Activated CD4-positive, alpha-beta T cell treated with anti-CD3 and anti-CD28 coated beads, Interleukin-10, Interleukin-2, amounts not matched to agents 100 ng/mL and 50 ng/mL, durations not matched to agents 16 hours and 8 hours (primary cell): ENCODE measurements around the gene MLYCD.

Experiments
- DNase-seq: peaks from one replicate; pipeline ENCODE4 v3.0.0-alpha.2; 2020

MLYCD gene

GRCh38 chr16:83898463-83899271 is at the start of gene MLYCD:
Gene MLYCD, plus strand, starts transcription at chr16:83899115. Its CDS starts 30 bp downstream, at chr16:83899145.
- peak; percentile 78 for DNase-seq

GRCh38 chr16:83849421-83849820 is 49.5 kb upstream of the MLYCD start:
- DNase-seq, result no peak

GRCh38 chr16:83850947-83851346 is 48.0 kb upstream of the MLYCD start:
- no peak for DNase-seq

DNA sequence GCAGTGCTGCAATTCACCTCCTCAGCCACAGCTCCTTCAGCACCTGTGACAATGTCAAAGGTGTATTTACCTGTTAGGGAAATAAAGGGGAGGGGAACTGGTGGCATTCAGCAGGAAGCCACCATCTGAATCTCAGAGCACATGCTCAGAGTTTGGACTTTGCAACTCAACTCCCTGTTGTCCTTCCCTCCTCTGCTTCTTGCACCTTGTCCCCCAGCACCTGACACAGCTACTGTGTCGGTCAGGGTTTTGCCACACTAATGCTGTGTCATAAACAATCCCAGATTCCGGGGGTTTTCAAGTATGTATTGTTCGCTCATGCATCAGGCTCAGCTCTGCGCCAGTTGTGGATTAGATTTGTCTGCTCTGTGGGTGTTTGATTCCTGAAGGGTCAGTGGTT is 47.4 kb upstream of the MLYCD start:
- no peak for DNase-seq

GRCh38 chr16:83852774-83853173 is 46.1 kb upstream of the MLYCD start:
- no peak for DNase-seq

DNA sequence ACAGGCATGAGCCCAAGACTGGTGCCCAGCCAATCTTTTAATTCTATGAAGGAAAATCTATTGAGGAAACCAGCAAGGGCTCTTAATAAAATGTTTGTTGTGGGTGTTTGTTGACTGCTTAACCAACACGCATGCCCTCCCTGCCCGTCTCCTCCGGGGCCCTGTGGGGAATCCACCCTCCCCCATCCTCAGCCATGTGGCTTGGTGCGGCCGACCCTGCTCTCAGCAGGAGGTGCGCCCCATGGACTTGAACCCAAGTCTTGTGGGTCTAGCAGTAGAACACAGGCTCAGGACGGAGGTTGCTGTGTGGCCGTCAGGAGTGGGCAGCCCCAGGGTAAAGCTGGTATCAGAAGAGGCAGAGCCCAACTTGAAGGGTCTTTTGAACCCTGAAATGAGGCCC is 45.1 kb upstream of the MLYCD start:
- no peak for DNase-seq

DNA sequence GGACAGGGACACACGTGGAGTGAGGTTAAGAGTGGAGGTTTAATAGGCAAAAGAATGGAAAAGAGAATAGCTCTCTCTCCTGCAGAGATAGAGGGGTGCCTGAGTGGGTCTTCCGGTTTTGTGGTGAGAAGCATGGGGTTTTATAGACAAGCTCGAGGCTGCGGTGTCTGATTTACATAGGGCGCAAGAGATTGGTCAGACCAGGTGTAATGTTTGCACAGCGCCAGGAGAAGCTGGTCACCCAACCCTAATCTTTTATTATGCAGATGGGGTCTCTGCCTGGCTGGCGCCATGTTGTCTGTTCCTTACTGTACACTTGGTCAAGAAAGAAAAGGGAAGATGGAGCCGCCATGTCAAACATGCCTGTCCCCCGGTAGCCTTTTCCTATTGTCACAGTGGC is 44.5 kb upstream of the MLYCD start:
- DNase-seq, result no peak

DNA sequence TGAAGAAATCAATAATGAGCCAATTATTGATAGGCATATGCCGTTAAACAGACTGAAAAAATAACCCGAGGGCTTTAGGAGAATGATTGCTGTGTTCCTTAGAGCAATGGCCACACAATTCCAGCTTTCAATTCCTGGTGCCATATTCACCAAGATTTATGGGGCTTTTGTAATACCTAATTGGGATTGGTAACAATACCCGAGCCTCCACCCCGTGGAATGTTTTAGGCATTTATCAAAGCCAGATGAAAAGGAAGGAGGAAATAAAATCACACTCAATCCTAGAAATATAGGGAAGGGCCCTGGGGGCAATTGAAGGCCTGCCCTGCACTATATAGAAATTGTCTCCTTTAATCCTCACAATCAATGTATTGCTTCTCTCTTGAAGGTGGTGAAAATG is 42.1 kb upstream of the MLYCD start:
- DNase-seq, result no peak

- no peak for DNase-seq
These were observed 39.6 kb upstream of the MLYCD start for GRCh38 chr16:83859265-83859664.

GRCh38 chr16:83862661-83863060 is 36.3 kb upstream of the MLYCD start:
- no peak for DNase-seq

DNA sequence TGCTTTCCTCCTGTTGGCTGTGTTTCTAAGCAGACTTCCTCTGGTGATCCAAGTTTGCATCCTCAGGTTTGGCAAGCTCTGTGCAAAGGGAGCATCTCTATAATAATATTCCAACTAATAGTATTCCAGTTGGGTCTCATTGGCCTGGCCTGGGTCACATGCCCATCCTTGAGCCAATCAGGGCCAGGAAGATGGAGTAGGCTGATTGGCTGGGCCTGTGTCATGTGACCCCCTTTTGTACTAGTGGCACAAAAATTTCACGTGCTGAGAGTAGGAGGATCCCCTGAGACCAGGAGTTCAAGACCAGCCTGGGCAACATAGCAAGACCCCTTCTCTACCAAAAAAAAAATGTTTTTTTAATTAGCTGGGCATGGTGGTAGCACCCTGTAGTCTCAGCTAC is 35.2 kb upstream of the MLYCD start:
- no peak for DNase-seq

DNA sequence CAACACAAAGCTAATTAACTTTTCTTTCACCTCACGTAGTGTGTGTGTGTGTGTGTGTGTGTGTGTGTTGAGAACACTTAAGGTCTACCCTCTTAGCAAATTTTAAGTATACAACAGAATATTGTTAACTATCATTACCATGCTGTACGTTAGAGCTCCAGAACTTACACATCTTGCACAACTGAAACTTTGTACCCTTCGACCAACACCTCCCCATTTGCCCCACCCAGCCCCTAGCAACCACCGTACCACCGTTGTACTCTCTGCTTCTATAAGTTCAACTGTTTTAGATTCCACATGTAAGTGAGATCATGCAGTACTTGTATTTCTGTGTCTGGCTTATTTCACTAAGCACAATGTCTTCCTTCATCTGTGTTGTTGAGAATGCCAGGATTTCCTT is 28.1 kb upstream of the MLYCD start:
- no peak for DNase-seq

- no peak for DNase-seq
These were observed 20.1 kb upstream of the MLYCD start for GRCh38 chr16:83878838-83879237.

- DNase-seq, result no peak
These were observed 16.6 kb upstream of the MLYCD start for GRCh38 chr16:83882163-83882885.

DNA sequence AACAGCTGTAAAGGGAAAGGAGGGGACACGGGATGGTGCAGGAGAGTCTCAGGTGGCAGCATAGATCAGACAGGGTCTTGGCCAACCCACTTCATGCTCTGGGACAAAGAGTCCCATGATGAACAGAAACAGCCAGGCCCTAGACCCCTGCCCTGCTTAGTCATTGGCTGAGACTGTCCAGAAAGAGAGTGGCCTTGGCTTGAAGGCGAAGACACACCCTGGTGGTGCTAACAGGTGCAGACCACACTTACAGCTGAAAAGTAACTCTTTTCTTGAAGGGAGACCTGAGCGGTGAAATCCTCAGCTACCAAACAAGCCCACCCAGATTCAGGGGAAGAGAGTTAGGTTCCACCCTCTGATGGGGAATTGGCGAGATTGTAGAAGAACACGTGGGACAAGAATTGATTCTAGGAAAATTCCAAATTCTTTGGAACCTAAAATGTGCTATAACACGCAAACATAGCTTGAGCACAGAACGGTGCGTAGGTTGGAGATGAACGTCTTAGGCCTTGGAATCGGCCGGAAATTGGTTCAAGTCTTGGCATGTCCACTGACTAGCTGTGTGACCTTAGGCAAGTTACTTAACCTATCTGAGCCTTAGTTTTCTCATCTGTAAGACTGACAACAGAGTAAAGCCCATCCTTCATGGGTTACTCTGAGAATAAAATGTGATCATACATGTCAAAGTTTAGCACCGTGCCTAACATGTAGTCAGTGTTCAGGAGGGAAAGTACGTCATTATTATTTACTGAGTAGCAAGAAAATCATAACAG is 12.5 kb upstream of the MLYCD start:
- DNase-seq, result no peak

- DNase-seq, result no peak
These were observed 11.8 kb upstream of the MLYCD start for GRCh38 chr16:83887080-83887479.

DNA sequence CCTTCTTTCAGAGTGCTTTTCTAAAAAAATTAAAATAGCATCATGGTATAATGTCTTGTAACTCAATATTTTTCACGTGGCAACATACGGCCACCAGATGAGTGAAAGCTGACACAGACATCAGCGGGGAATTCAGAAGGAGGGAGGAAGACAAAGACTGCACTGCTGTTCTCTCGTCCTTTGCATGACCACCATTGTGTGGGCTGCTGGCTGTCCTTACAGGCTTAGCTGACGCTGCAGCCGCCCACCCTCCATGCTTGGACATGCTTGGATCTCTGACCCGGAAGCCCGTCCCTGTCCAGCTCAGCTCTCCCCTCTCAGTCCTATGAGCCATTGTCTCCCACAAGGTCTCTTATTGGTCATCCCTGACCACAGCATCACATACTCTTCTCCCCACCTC is 11.4 kb upstream of the MLYCD start:
- no peak for DNase-seq

DNA sequence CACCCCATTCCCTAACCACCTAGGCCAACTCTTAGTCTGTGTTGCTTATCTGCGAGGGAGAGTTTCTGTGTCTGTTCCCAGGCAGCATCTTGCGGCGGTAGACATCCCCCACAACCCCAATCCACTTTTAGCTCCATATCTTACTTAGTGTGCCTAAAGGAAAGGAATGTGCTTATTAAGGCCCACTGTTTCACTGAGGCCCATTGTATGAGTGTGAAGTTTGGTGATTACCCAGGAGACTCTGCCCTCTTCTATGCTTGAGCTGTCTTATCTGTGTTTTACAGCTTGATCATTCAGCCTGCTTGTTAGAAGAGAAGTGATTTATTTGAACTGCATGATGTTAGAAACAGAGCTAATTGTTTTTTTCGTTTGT is 10.3 kb upstream of the MLYCD start:
- DNase-seq, result no peak

DNA sequence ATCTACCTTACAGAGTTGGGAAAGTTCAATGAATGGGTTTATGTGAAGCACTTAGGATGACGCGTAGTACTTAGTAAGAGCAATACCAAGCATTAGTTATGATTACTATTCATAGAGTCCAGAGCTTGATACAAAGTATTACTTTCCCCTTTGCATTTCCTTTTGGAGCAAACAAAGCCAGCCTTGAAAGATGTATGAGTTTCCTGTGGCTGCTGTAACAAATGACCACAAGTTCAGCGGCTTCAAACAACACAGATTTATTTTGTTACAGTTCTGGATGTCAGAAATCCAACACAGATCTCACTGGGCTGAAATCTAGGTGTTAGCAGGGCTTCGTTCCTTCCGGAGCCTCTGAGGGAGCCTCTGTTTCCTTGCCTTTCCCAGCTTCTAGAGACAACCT is 8.6 kb upstream of the MLYCD start:
- DNase-seq, result no peak

DNA sequence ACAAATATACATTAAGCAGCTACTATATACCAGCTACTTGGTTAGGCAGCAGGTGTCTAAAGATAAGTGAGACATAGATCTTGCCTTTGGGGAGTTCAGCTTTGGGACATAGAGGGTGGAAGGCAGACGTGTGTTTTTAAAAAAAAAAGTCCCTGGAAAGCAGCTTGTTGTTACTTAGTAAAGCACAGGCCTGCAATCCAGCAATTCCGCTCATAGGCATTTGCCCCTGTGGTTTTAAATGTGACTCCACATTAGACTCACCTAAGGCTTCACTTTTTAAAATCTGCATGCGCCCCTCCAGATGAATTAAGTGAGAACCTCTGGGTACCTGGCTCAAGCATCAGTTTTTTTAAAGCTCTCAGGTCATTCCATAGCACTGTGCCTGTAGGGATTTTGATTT is 7.2 kb upstream of the MLYCD start:
- no peak for DNase-seq

DNA sequence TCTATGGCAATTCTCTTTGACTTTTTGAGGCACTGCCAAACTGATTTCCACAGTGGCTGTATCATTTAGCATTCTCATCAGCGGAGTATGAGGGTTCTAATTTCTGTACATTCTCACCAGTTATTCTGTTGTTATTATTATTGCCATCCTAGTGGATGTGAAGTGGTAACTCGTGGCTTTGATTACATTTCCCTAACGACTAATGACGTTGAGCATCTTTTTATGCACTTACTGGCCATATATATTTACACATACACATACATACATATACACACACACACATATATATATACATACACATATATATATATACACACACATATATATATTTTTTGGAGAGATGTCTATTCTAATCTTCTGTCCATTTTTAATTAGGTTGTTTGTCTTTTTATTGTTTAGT is 3.7 kb upstream of the MLYCD start:
- DNase-seq, result no peak

- no peak for DNase-seq
These were observed 3.0 kb upstream of the MLYCD start for GRCh38 chr16:83895942-83896341.

DNA sequence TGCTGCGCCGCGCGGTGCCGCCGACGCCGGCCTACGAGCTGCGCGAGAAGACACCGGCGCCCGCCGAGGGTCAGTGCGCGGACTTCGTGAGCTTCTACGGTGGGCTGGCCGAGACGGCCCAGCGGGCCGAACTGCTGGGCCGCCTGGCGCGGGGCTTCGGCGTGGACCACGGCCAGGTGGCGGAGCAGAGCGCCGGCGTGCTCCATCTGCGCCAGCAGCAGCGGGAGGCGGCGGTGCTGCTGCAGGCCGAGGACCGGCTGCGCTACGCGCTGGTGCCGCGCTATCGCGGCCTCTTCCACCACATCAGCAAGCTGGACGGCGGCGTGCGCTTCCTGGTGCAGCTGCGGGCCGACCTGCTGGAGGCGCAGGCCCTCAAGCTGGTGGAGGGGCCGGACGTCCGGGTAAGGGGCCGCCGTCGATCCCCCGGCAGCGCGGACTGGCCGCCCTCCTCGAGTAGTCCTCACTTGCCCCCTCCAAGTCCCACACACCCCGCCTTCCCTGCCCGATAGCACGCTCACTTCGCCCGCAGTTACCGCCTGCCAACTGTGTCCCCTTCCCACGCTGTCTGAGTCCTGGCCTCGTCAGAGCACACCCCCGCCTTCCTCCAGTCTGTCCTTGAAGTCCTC is 470 bp downstream of the MLYCD start:
- DNase-seq, result peak; percentile 42
